ENCODE measurements around the gene AMBP. TPM values are rescaled to one million over a fixed set of nuclear protein-coding genes. Genes with fewer than 3 reads are reported as not detected.
"Not testable (repeated sequence)": the region's sequence is repeated elsewhere in the genome, so short reads cannot be mapped to it uniquely, and the experiment has no call there.

The AMBP gene
- total RNA-seq, 1 donor, result 0.27 TPM

DNA sequence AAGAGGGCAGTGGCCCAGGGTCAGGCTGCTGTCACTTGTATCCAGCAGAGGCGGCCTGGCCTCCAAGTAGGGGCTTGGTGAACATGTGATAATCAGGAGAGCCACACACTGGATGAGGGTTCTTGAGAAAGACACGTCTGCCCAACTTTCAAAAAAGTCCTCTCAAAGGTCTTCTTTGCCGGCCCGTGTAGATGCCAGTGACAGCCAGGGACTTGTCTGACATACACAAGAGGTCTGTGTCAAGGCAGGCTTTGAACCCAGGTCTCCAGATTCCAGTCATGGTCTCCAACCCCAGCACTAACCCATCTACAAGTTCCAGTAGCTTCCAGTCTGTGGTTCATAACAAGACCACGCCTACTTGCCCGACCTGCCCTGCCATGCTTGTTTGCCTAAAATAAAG, 7.9 kb upstream of the AMBP start:
- DNase-seq (ENCODE audit: low read depth), result no peak
- H3K4me3 ChIP-seq (ENCODE audit: low read depth, low read length), result no peak overlapping the region
- TF ChIP-seq, protein P1, sequence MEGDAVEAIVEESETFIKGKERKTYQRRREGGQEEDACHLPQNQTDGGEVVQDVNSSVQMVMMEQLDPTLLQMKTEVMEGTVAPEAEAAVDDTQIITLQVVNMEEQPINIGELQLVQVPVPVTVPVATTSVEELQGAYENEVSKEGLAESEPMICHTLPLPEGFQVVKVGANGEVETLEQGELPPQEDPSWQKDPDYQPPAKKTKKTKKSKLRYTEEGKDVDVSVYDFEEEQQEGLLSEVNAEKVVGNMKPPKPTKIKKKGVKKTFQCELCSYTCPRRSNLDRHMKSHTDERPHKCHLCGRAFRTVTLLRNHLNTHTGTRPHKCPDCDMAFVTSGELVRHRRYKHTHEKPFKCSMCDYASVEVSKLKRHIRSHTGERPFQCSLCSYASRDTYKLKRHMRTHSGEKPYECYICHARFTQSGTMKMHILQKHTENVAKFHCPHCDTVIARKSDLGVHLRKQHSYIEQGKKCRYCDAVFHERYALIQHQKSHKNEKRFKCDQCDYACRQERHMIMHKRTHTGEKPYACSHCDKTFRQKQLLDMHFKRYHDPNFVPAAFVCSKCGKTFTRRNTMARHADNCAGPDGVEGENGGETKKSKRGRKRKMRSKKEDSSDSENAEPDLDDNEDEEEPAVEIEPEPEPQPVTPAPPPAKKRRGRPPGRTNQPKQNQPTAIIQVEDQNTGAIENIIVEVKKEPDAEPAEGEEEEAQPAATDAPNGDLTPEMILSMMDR (IDR thresholded peaks at IDR 0.05; ENCODE audit: insufficient read depth, low read length), result no peak

DNA sequence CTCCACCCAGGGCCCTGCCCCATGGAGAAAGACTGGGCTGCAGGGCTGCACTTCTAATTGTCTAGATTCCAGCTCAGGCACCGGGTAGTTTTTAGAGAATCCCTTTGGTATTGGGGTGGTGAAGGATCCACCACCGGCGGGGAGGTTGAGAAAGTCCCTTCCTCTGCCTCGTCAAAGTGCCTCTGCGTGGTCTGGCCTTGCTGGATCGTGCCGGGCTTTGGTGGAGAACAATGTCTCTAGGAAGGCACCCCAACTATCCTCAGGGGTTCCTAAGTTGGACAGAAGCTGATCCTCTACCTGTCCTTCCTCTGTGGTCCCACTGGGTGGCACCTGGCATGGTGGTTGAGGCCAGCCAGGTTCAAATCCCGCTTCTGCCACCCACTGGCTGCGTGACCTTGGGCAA, 7.3 kb upstream of the AMBP start:
- DNase-seq (ENCODE audit: low read depth), result no peak
- TF ChIP-seq, protein P1 (IDR thresholded peaks at IDR 0.05; ENCODE audit: insufficient read depth, low read length), result no peak
- H3K4me3 ChIP-seq (ENCODE audit: low read depth, low read length), result no peak overlapping the region

DNA sequence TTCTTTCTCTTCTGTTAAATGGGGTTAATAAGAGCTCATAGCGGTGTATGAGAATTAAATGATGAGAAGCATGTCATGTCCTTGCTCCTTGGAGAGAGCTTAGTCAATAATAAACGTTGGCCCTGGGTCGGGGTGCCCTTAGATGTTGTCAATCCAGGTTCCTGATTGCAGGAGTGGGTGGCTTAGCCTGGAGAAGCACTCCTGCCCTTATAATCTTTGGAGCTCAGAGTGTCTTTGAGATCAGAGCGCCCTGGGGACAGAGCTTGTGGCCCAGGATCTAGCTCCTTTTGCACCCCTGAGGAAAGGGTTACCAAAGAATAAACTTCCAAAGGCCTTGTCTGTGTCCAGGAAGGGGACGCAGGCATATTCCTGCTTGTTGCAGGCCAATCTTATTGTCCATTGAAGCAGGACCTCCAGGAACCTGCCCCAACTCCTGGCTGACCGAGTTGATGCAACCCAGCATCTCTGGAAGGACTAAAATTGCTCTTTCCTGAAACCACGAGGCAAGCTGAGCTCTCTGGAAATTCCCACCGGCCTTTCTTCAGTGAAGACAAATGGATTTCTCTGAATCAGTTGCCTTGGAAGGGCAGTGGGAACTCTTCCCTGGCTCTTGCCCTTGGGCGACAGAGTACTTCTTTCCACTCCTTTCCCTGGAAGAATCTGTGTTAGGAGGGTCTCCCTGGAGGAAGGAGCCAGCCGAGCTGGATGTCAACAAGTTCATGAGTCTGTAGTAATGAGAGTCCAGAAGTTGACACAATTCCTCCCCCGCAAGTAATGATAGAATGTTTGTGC, 6.4 kb upstream of the AMBP start:
- no peak overlapping the region for H3K4me3 ChIP-seq (ENCODE audit: low read depth, low read length)
- DNase-seq (ENCODE audit: low read depth), result peak; percentile 36
- TF ChIP-seq, protein P1 (IDR thresholded peaks at IDR 0.05; ENCODE audit: insufficient read depth, low read length), result no peak

DNA sequence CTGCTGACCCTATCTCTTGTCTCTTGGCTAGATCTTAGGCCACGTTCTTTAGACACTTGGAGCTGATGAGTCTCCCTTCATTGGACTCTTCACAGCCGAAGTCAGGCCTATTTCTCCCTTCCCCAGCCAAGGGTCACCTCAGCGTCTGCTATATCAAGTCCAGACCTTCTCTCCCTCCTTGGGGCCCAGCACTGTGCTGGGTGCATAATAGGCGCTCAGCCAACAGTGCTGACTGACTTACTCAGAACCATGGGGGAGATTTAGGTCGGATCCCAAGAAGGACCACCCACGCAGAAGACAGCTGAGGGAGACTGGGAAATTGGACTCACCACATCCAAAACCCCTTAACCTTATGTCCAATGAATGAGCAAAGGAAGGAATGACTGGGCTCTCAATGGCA, 5.6 kb upstream of the AMBP start:
- no peak for DNase-seq (ENCODE audit: low read depth)
- TF ChIP-seq, protein P1 (IDR thresholded peaks at IDR 0.05; ENCODE audit: insufficient read depth, low read length), result no peak
- H3K4me3 ChIP-seq (ENCODE audit: low read depth, low read length), result no peak overlapping the region

DNA sequence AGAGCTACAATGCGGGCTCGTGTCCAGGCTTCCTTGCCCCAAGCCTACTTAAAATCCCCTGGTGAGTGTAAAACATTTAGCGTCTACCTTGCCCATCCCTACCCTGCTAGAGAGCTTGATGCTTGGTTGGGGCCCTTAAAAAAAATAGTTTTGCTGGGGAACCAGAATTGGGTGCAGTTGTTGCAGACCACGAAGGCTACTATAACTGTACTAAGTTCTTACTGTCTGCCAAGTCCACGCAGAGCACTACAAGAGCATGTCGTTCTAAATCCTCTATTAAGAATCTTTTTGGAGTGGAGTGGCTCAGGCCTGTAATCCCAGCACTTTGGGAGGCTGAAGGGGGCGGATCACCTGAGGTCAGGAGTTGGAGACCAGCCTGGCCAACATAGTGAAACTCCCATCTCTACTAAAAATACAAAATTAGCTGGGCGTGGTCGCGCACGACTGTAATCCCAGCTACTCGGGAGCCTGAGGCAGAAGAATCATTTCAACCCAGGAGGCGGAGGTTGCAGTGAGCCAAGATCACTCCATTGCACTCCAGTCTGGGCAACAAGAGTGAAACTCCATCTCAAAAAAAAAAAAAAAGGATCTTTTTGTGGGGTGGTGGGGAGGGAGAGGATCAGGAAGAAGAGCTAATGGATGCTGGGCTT, 4.8 kb upstream of the AMBP start:
- H3K4me3 ChIP-seq (ENCODE audit: low read depth, low read length); DNase-seq (ENCODE audit: low read depth): not testable (repeated sequence)

DNA sequence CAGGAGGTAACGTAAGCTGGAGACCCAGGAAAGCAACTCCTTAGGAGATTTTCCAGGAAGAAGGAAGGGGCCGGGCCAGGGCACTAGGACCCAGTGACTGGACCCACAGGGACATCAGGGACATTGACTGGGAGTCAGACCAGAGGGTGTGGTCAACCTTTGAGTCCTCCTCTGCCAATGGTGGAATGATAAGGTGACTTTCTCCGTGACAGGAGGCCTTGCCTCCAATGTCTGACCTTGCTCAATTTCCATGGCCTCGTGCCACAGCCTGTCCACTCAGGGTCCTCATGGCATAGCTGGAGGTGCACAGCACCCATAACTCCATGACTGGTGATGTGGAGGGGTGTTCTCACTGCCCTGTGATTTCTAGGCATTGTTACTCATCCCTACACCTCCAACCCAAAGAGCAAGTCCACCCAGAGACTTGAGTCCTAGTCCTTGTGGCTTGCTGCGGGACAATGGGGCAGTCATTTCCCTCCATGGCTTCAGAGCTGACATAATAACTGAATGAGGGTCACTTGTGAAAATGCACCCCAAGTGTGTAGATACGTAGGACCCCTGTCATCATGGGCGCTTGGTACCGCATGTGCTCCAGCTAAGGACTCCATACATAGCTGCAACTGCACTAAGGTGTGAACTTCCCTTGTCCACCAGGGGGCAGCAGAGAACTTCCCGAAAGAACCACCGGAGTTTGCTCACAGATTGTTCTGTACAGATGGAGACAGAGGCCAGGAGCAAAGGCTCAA, 4.1 kb upstream of the AMBP start:
- DNase-seq (ENCODE audit: low read depth), result peak; percentile 93
- H3K4me3 ChIP-seq (ENCODE audit: low read depth, low read length), result no peak overlapping the region
- TF ChIP-seq, protein P1 (IDR thresholded peaks at IDR 0.05; ENCODE audit: insufficient read depth, low read length), result peak; percentile 84

DNA sequence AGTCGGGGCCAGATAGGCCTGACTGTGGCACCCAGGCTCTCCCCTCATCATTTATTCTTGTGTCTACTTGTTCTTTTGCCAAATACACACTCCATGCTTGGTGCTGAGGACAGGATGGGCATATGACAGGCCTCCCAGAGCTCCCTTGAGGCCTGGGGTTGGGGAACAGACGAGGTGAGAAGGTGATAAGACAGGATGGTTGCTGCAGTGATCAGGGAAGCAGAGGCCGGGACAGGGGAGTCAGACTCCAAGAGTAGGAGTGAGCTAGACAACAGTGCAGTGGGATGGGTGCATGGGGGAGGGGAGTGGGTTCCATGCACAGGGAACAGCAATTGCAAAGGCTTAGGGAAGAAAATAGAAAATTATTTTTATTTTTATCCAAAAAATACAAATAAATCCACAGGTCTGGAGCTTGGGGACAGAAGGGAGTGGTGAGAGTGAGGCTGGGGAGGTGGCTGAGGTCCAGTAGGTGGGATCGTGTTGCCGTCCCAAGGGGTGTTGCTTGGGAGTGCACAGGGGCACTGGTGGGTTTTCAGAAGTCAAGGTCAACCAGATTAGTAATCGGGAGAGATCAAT, 3.4 kb upstream of the AMBP start:
- no peak overlapping the region for H3K4me3 ChIP-seq (ENCODE audit: low read depth, low read length)
- DNase-seq (ENCODE audit: low read depth), result no peak
- TF ChIP-seq, protein P1 (IDR thresholded peaks at IDR 0.05; ENCODE audit: insufficient read depth, low read length), result no peak
